K562 (cell line): ENCODE data around the gene SKP2. TPM values are rescaled to one million over a fixed set of nuclear protein-coding genes. Genes with fewer than 3 reads are reported as not detected.
A peak's percentile ranks its signal among the peaks of the same experiment; 100 is the strongest.

ENCODE experiments used
- ATAC-seq: fragments of 200-7000 bp; cut with Tn5 transposase; 3 replicates; pipeline ENCODE4 v1.9.1; 2020; ENCODE audit warnings: moderate library complexity
- BruUV-seq: library from RNA; stranded (reverse); fragments of 400-500 nt; replicated peaks from 2 replicates; lab custom pipeline; 2021; lab: Mats Ljungman, UMichigan
- CTCF ChIA-PET: fragments of 300-600 bp; formaldehyde crosslinking; extraction: SDS; loops from one replicate; lab custom pipeline; 2021; ENCODE audit warnings: low intra/inter-chr PET ratio; lab: Yijun Ruan, JAX
- POLR2A ChIA-PET: fragments of 300-600, 350-650 bp; sonication (Branson Sonifier 250); formaldehyde crosslinking; extraction: SDS; loops from one replicate; lab custom pipeline; 2021; ENCODE audit warnings: antibody characterized with exemption, inconsistent platforms; lab: Yijun Ruan, JAX
- DNase-seq, 4 experiments: peaks; one replicate each; pipeline versions ENCODE4 v3.0.0 to v3.0.0-alpha.2; 2011 to 2018; ENCODE audit warnings: low spot score in 3 of 4, mixed read lengths in 3 of 4; ENCODE audit errors: extremely low read depth in 1 of 4
- FAIRE-seq: peaks from 2 replicates; lab custom pipeline; 2011; peaks lifted over from hg19 to GRCh38; lab: Jason Lieb, UNC
- H2AFZ ChIP-seq: 2 replicates; pipeline ENCODE4 v1.6.0; 2011; ENCODE audit warnings: low read depth, low read length, control low read depth, inconsistent platforms
- H3K27ac ChIP-seq: fragments of 200-600 bp; 3 replicates; pipeline ENCODE4 v1.8.0; 2011; ENCODE audit warnings: low read depth, mild to moderate bottlenecking, control low read depth, inconsistent platforms, low read length, moderate library complexity, mixed read lengths; ENCODE audit errors: extremely low read depth
- H3K27me3 ChIP-seq, 2 experiments: fragments of 300-600 bp in 1 of 2; 2 replicates in 1 of 2; 3 replicates in 1 of 2; pipeline versions ENCODE4 v1.6.0 to v1.8.0; 2011; ENCODE audit warnings: inconsistent platforms in 2 of 2, low read length in 2 of 2, mild to moderate bottlenecking in 1 of 2, mixed read lengths in 1 of 2, moderate library complexity in 1 of 2; ENCODE audit not compliant: control insufficient read depth in 2 of 2, insufficient read depth in 2 of 2
- H3K36me3 ChIP-seq: fragments of 300-600 bp; 3 replicates; pipeline ENCODE4 v1.8.0; 2011; ENCODE audit warnings: mild to moderate bottlenecking, low read length, inconsistent platforms; ENCODE audit not compliant: control insufficient read depth, insufficient read depth
- H3K4me1 ChIP-seq, 2 experiments: fragments of 200-600 bp in 1 of 2; replicated peaks in 1 of 2; 2 replicates in 1 of 2; 3 replicates in 1 of 2; pipeline versions ENCODE4 v1.5.1 to v1.8.0; 2011; ENCODE audit warnings: inconsistent platforms in 2 of 2, low read length in 2 of 2, mild to moderate bottlenecking in 1 of 2, mixed read lengths in 1 of 2, moderate library complexity in 1 of 2; ENCODE audit not compliant: control insufficient read depth in 2 of 2, insufficient read depth in 2 of 2
- H3K4me2 ChIP-seq: 2 replicates; pipeline ENCODE4 v1.6.1; 2011; ENCODE audit warnings: low read length, control low read depth, inconsistent platforms, mixed read lengths; ENCODE audit not compliant: insufficient read depth
- H3K4me3 ChIP-seq: fragments of 200-600 bp; sonication (generic), shearing (Covaris generic); 2 replicates; pipeline ENCODE4 v1.5.1; 2016; ENCODE audit warnings: control low read depth, inconsistent platforms
- H3K79me2 ChIP-seq: fragments of 200-600 bp; 3 replicates; pipeline ENCODE4 v1.8.0; 2011; ENCODE audit warnings: low read length, inconsistent platforms; ENCODE audit not compliant: control insufficient read depth, insufficient read depth
- H3K9ac ChIP-seq, 2 experiments: 2 replicates each; pipeline versions ENCODE4 v1.6.0 to v1.6.1; 2011; ENCODE audit warnings: low read depth in 2 of 2, low read length in 2 of 2, control low read depth in 1 of 2, inconsistent platforms in 1 of 2, mild to moderate bottlenecking in 1 of 2, mixed read lengths in 1 of 2; ENCODE audit not compliant: insufficient read depth in 1 of 2
- H3K9me1 ChIP-seq: one replicate; pipeline ENCODE4 v1.6.0; 2011; ENCODE audit warnings: inconsistent platforms, mild to moderate bottlenecking, low read length, moderate library complexity; ENCODE audit not compliant: control insufficient read depth, insufficient read depth
- H3K9me3 ChIP-seq: replicated peaks from 2 replicates; pipeline ENCODE4 v1.5.1; 2011; ENCODE audit warnings: low read depth, low read length, inconsistent platforms; ENCODE audit not compliant: control insufficient read depth, insufficient read depth
- H4K20me1 ChIP-seq: replicated peaks from 2 replicates; pipeline ENCODE4 v1.6.1; 2011; ENCODE audit warnings: low read length, inconsistent platforms, mixed read lengths; ENCODE audit not compliant: control insufficient read depth, insufficient read depth
- ESRRA ChIP-seq: fragments of 450-650 bp; IDR thresholded peaks from 2 replicates; pipeline ENCODE4 v1.6.1; 2014; ENCODE audit warnings: low read depth, mild to moderate bottlenecking, moderate library complexity, borderline replicate concordance
- GATAD2A ChIP-seq: fragments of 450-650 bp; IDR thresholded peaks from 2 replicates; pipeline ENCODE4 v1.6.1; 2017
- LCOR ChIP-seq: sonication (generic); formaldehyde crosslinking; IDR thresholded peaks from 2 replicates; pipeline ENCODE4 v1.8.0; 2022; ENCODE audit warnings: mild to moderate bottlenecking, missing genetic modification reagents
- MTA3 ChIP-seq: fragments of 450-650 bp; formaldehyde crosslinking; IDR thresholded peaks from 2 replicates; pipeline ENCODE4 v1.6.1; 2017; ENCODE audit warnings: mild to moderate bottlenecking, borderline replicate concordance
- PTBP1 ChIP-seq: fragments of 200-400 bp; formaldehyde crosslinking; IDR thresholded peaks from 2 replicates; pipeline ENCODE4 v1.6.1; 2017; ENCODE audit warnings: low read depth, low read length
- TARDBP ChIP-seq: fragments of 450-650 bp; IDR thresholded peaks from 2 replicates; pipeline ENCODE4 v1.6.1; 2016
- XRCC5 ChIP-seq: fragments of 200-400 bp; formaldehyde crosslinking; IDR thresholded peaks from 2 replicates; pipeline ENCODE4 v1.6.1; 2017; ENCODE audit warnings: low read depth, mild to moderate bottlenecking, low read length
- ZNF316 ChIP-seq: fragments of 450-650 bp; IDR thresholded peaks from 2 replicates; pipeline ENCODE4 v1.6.1; 2016
- WGBS: fragments of 100-300 bp; shearing (Covaris generic); methylation state at CpG from one replicate; pipeline ENCODE4 v1.1.6; 2016; ENCODE audit warnings: low coverage, mixed read lengths; ENCODE audit not compliant: insufficient coverage; ENCODE audit errors: missing lambda C conversion rate; 5-methylcytosine and 5-hydroxymethylcytosine counted together
- in situ Hi-C: fragments of 300-500 bp; cut with MboI; formaldehyde crosslinking; loops from 4 replicates; pipeline ENCODE4 v1.15.0; 2018; ENCODE audit warnings: inconsistent platforms, mixed read lengths
- intact Hi-C: fragments of 100-400 bp; cut with micrococcal nuclease; formaldehyde crosslinking; loops from 2 replicates; pipeline ENCODE4 v1.14.2; 2022
- polyA plus RNA-seq, 8 experiments: library from polyadenylated mRNA; depleted of rRNA in 4 of 8; stranded (reverse) in 5 of 8; unstranded in 3 of 8; fragments of >200 nt; fragmentation: Nextera tagmentation in 2 of 8; fragmentation: Illumina TruSeq in 1 of 8; extraction: Ambion mirVana in 2 of 8; extraction: Trizol in 1 of 8; gene quantifications; 2 replicates each; pipeline versions ENCODE4 v1.2.1 to v1.2.3, GENCODE V29; 2011 to 2014; ENCODE audit warnings: inconsistent platforms in 1 of 8, missing spikeins in 1 of 8
- total RNA-seq, 7 experiments: library from RNA; depleted of rRNA in 6 of 7; stranded (reverse); fragments of >200 nt in 6 of 7; fragmentation: Illumina TruSeq in 2 of 7; extraction: Trizol in 2 of 7; gene quantifications; 2 replicates each; pipeline versions ENCODE4 v1.2.1 to v1.2.3, GENCODE V29; 2011 to 2021; ENCODE audit warnings: low replicate concordance in 1 of 7
- TF ChIP-seq, protein P1 (sequence below): sonication (generic); formaldehyde crosslinking; IDR thresholded peaks from 2 replicates; pipeline ENCODE4 v1.8.0; 2022; ENCODE audit warnings: missing genetic modification reagents, mild to moderate bottlenecking, borderline replicate concordance
- TF ChIP-seq, protein P2 (sequence below): IDR thresholded peaks from 2 replicates; pipeline ENCODE4 v1.6.1; 2014; ENCODE audit warnings: antibody characterized with exemption
- TF ChIP-seq, protein P3 (sequence below): fragments of 450-650 bp; conservative IDR thresholded peaks from 2 replicates; pipeline ENCODE4 v1.6.1; 2016; ENCODE audit warnings: missing genetic modification characterization, low read depth, mild to moderate bottlenecking, missing compliant biosample characterization, moderate library complexity

SKP2 gene
- total and polyA plus RNA-seq, 9 of the 15 experiments (the other 6 are each of a cell fraction or from before 2014, with no cell fraction given) = 30.0 to 97.5 (median 80.8) TPM

DNA sequence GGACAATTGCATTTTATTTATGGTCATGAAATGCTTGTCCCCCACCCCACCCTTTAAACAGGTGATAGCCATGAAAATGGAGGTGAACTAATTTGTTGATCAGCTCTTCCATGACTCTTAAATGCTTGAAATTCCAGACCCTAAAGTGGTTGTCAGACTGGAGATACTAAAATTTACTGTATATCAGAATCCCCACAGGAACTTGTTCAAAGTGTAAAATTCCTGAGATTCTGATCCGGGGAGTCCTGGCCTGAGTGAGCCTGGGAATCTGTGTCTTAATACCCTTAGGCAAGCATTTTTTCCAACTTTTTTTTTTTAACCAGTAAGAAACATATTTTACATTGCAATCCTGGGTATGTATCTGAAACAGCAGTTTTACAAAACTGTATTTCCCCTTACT, 4.7 kb downstream of the SKP2 start:
- no peak overlapping the region for H3K4me2 ChIP-seq
- no peak overlapping the region for H2AFZ ChIP-seq
- H3K27me3 ChIP-seq = no peaks in the 10 kb centered on the region
- FAIRE-seq (no peak), DNase-seq (no peak), ATAC-seq (no peak)
- H3K36me3 ChIP-seq = peaks cover 90% of the 10 kb centered on the region
- H3K9ac ChIP-seq = no peak overlapping the region
- POLR2A ChIA-PET = interaction anchor here (1.3 kb wide), 1 partner anchor 8 kb away, joined by 3 read pairs; no protein-coding TSS in a partner anchor
- H3K27ac ChIP-seq = no peak overlapping the region
- no TSS peak for BruUV-seq
- TF ChIP-seq ZNF316 (0 out of 2 replicates have a peak, but pooled peaks have one; percentile 11), ESRRA (no peak)
- in situ Hi-C loops (no loop called here), intact Hi-C loops (no loop called here)
- CTCF ChIA-PET = no interaction called here
- no peaks in the 10 kb centered on the region for H3K9me1 ChIP-seq
- WGBS = 96% methylated on average over 1 of the region's 1 CpG
- H3K4me1 ChIP-seq = peaks cover 6 to 10% of the 10 kb centered on the region in 2 experiments
- peaks cover 83% of the 10 kb centered on the region for H3K79me2 ChIP-seq
- no peaks in the 10 kb centered on the region for H3K9me3 ChIP-seq
- no peak overlapping the region for H3K4me3 ChIP-seq
- H4K20me1 ChIP-seq = no peaks in the 10 kb centered on the region

DNA sequence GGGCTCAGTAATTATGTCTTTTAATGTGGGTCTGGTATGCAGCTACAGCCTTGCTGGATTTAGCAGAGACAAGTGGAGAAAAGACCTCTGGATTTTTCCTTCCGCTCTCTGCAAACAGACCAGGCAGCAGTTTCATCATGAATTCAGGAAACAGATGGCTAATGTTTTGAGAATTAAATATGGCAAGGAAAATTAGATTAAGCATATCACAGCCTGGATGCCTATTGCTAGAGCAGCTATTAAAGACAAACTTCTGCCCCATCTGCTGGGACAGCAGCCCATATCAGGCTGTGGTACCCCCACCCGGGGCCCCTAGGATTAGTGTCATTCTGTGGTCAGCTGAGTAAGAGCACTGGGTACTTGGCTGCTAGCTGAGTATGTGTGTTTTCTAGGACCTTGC, 6.2 kb downstream of the SKP2 start:
- H4K20me1 ChIP-seq = no peaks in the 10 kb centered on the region
- WGBS = 85% methylated on average over 2 of the region's 2 CpGs
- H3K27me3 ChIP-seq = no peaks in the 10 kb centered on the region
- in situ Hi-C loops (no loop called here), intact Hi-C loops (no loop called here)
- H2AFZ ChIP-seq = no peak overlapping the region
- ATAC-seq = no peak
- peaks cover 6 to 9% of the 10 kb centered on the region in 2 experiments; a peak in 4 of 5 replicates for H3K4me1 ChIP-seq
- BruUV-seq = no TSS peak
- H3K9ac ChIP-seq = no peak overlapping the region
- H3K4me2 ChIP-seq = no peak overlapping the region
- H3K9me1 ChIP-seq = no peaks in the 10 kb centered on the region
- POLR2A ChIA-PET = interaction anchor here (0.7 kb wide), 1 partner anchor 446 kb away, joined by 3 read pairs; no protein-coding TSS in a partner anchor
- peaks cover 75% of the 10 kb centered on the region for H3K79me2 ChIP-seq
- H3K36me3 ChIP-seq = peaks cover 100% of the 10 kb centered on the region
- H3K9me3 ChIP-seq = no peaks in the 10 kb centered on the region
- H3K4me3 ChIP-seq = no peak overlapping the region
- DNase-seq = no peak
- FAIRE-seq = no peak
- CTCF ChIA-PET = no interaction called here
- no peak overlapping the region for H3K27ac ChIP-seq
- no peak for TF ChIP-seq LCOR (CRISPR knock-in tag)
- TF ChIP-seq, protein P1, sequence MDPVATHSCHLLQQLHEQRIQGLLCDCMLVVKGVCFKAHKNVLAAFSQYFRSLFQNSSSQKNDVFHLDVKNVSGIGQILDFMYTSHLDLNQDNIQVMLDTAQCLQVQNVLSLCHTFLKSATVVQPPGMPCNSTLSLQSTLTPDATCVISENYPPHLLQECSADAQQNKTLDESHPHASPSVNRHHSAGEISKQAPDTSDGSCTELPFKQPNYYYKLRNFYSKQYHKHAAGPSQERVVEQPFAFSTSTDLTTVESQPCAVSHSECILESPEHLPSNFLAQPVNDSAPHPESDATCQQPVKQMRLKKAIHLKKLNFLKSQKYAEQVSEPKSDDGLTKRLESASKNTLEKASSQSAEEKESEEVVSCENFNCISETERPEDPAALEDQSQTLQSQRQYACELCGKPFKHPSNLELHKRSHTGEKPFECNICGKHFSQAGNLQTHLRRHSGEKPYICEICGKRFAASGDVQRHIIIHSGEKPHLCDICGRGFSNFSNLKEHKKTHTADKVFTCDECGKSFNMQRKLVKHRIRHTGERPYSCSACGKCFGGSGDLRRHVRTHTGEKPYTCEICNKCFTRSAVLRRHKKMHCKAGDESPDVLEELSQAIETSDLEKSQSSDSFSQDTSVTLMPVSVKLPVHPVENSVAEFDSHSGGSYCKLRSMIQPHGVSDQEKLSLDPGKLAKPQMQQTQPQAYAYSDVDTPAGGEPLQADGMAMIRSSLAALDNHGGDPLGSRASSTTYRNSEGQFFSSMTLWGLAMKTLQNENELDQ (CRISPR knock-in tag) = no peak
- TF ChIP-seq XRCC5 = no peak
- TF ChIP-seq GATAD2A = no peak
- TF ChIP-seq, protein P2, sequence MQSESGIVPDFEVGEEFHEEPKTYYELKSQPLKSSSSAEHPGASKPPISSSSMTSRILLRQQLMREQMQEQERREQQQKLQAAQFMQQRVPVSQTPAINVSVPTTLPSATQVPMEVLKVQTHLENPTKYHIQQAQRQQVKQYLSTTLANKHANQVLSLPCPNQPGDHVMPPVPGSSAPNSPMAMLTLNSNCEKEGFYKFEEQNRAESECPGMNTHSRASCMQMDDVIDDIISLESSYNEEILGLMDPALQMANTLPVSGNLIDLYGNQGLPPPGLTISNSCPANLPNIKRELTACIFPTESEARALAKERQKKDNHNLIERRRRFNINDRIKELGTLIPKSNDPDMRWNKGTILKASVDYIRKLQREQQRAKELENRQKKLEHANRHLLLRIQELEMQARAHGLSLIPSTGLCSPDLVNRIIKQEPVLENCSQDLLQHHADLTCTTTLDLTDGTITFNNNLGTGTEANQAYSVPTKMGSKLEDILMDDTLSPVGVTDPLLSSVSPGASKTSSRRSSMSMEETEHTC = no peak
- TF ChIP-seq, protein P3, sequence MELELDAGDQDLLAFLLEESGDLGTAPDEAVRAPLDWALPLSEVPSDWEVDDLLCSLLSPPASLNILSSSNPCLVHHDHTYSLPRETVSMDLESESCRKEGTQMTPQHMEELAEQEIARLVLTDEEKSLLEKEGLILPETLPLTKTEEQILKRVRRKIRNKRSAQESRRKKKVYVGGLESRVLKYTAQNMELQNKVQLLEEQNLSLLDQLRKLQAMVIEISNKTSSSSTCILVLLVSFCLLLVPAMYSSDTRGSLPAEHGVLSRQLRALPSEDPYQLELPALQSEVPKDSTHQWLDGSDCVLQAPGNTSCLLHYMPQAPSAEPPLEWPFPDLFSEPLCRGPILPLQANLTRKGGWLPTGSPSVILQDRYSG (tag) = no peak
- TF ChIP-seq TARDBP = no peak
- no peak for TF ChIP-seq MTA3
- no peak for TF ChIP-seq PTBP1
